Retinal pigment epithelial cell (primary cell): ENCODE measurements around the gene PSRC1.

Experiments
- DNase-seq: peaks from one replicate; pipeline ENCODE4 v3.0.0-alpha.2; 2010; ENCODE audit warnings: low read depth
- H3K4me3 ChIP-seq: 2 replicates; pipeline ENCODE4 v1.5.1; 2011; ENCODE audit warnings: mild to moderate bottlenecking, low read length, control low read depth, moderate library complexity
- CTCF ChIP-seq: conservative IDR thresholded peaks from 2 replicates; pipeline ENCODE4 v1.5.1; 2011; ENCODE audit warnings: low read depth, low read length, control low read depth, inconsistent platforms

Gene PSRC1

GRCh38 chr1:109270623-109271317 lies 12.2 kb downstream of the PSRC1 start:
- no peak for TF ChIP-seq CTCF
- no peak for DNase-seq
- H3K4me3 ChIP-seq = no peak overlapping the region

GRCh38 chr1:109269981-109270622 lies 12.8 kb downstream of the PSRC1 start:
- no peak overlapping the region for H3K4me3 ChIP-seq
- no peak for DNase-seq
- no peak for TF ChIP-seq CTCF

- no peak overlapping the region for H3K4me3 ChIP-seq
- no peak for TF ChIP-seq CTCF
- no peak for DNase-seq
Observed at GRCh38 chr1:109269212-109269980, 13.5 kb downstream of the PSRC1 start.

- DNase-seq = no peak
- TF ChIP-seq CTCF = no peak
- no peak overlapping the region for H3K4me3 ChIP-seq
Observed at GRCh38 chr1:109268431-109269211, 14.3 kb downstream of the PSRC1 start.

- DNase-seq = no peak
- H3K4me3 ChIP-seq = no peak overlapping the region
- no peak for TF ChIP-seq CTCF
Observed at GRCh38 chr1:109267743-109268300, 15.1 kb downstream of the PSRC1 start.

- no peak for TF ChIP-seq CTCF
- DNase-seq = no peak
- no peak overlapping the region for H3K4me3 ChIP-seq
Observed at GRCh38 chr1:109266965-109267364, 16.0 kb downstream of the PSRC1 start.
